Activated effector memory CD4-positive, alpha-beta T cell treated with anti-CD3 and anti-CD28 coated beads, Interleukin-2, amount 50 U/mL, for 16 hours (primary cell): Measurements from ENCODE around the gene CNTNAP4.

ENCODE experiments used
- DNase-seq: peaks from one replicate; pipeline ENCODE4 v3.0.0-alpha.2; 2020

Gene CNTNAP4

DNA sequence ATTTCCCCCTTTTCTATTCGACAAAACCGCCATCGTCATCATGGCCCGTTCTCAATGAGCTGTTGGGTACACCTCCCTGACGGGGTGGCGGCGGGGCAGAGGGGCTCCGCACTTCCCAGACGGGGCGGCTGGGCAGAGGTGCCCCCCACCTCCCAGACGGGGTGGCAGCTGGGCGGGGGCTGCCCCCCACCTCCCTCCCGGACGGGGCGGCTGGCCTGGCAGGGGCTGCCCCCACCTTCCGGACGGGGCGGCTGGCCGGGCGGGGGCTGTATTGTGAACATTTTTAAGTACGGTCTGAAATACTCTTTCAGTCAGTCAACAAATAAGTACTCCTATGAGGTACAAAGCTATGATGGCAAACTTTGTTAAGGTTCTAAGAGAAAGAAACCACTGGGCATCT, 222.8 kb downstream of the CNTNAP4 start:
- no peak for DNase-seq

DNA sequence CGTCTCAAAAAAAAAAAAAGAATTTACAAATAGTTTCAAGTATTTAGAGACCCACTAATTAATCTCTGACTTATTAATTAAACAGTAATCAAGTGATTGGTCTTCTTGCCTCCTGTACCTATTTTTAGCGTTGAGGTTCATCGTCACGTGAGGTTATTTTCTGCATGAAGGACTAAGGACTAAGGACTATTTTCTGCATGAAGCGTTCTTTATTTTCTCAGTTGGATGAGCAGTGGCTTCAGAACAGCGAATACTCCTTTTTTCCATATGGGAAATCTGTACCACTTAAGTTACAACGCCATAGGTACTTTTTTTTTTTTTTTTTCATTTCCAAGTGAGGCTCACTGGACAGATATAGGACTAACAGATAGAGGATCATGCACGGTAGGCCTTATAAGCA, 224.9 kb downstream of the CNTNAP4 start:
- DNase-seq: no peak

DNA sequence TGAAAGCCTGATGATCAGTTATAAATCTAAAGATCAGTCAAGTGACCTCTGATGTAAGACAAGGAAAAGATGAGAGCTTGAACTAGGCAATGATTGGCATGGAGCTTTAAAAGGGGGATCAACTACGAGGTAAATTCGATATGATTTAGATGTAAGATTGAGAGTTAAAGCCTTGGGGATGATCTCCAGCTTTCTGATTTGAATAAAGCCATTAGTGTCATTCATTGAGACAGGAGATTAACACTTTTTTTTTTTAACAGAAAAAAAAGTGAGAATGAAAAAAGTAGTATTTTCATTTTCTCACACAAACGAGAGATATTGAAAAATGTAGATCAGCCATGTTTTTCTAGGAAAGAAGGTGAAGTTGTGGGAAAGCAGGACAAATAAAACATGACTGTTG, 225.4 kb downstream of the CNTNAP4 start:
- no peak for DNase-seq

DNA sequence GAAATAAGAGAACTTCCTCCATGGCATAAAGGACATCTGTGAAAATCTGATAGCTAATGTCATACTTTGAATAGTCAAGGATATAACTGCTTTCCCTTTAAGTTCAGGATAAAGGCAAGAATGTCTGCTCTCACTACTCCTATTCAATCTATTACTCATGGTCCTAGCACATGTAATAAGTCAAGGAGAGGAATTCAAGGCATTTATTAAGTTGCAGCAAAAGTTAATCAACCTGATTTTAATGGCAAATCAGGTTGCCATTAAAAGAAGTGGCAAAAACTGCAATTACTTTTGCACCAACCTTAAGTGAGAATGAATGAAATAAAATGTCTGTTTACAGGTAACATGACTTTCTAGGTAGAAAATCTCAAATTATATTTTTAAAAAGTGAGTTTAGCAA, 225.9 kb downstream of the CNTNAP4 start:
- DNase-seq: no peak

DNA sequence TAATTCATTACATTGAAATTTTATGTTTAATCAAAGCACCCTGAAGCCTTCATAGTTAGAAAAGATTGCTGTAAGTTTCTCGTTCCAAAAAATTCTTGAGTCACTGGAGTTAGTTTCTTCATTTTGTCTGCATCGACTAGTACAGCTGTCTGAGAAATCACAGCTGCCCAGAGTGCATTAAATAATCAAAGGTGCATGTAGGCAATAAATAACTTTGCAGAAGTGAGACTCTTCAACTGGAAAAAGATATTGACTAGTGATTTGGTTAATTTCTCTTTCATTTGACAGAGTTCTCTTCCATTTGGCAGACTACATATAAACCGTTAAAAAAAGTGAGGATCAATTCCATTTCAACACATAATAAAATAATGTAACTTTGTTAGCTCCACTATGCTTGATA, 234.0 kb downstream of the CNTNAP4 start:
- no peak for DNase-seq

DNA sequence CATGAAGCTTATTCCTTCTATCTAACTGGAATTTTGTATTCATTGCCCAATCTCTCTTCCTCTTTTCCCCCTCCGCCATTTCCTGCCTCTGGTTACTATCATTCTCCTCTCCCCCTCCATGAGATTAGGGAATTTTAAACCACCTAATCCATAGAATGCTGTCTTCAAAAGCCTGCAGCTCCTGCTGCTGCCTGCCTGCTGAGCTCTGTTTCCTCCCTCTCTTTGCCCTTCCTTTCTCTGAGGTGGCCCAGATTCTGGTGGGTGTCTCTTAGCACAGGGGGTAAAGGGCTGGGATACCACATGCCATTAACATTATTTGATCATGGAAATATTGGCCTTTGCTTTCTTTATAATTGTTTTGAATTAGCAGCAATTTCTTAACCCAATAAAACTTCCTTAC, 241.6 kb downstream of the CNTNAP4 start:
- DNase-seq: no peak

DNA sequence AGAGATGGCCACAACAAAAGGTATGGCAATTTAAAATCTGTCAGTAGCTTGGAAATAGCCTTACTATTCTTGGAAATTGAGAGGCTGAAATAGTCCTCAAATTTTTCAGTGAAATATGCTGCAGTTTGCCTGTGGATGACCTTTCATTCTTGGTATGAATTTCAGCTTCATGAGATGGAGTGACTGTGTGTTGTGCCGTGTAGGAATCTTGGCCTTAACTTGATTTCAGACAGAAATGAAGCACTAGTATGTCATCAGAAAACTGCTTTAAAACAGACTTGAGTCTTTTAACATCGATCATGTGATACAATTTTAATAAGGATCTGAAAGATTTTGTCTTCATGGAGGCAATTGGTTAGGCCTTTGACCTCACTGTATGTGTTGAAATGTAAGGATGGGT, 247.2 kb downstream of the CNTNAP4 start:
- DNase-seq: no peak

DNA sequence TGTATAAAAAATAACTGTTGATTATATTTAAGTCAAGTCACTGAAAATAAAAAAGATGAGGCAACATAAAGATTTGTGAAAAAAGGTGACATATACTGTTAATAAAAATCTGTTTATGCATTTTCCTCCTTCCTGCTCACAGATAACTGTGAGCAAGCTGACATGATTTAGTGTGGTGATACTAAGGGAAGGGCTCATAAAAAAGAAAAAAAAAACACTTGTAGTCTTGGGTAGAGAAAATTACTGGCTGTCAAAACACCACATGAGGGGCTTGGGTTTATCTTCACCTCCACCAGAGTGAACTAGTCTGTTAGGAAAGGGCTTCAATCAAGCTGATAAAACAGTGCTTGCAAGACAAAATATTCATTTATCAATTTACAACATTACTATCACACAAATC, 247.6 kb downstream of the CNTNAP4 start:
- no peak for DNase-seq

DNA sequence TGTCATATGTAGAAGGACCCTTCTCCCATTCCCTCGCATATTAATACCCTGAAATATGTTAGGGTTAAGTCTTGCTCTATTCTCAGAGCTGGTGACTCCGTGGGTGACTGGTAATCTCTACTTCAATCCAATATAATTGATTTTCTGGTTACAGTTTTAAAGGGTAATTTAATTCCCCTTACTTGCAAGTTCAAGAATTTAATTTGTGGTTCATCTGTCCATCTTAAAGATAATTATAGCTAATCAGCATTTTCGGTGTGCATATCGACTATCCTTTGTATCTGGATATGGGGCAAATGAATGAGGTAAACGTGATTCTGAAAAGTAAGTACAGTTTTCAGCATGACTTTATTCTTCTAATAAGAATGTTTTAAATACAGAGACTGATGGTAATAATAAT, 250.0 kb downstream of the CNTNAP4 start:
- no peak for DNase-seq

DNA sequence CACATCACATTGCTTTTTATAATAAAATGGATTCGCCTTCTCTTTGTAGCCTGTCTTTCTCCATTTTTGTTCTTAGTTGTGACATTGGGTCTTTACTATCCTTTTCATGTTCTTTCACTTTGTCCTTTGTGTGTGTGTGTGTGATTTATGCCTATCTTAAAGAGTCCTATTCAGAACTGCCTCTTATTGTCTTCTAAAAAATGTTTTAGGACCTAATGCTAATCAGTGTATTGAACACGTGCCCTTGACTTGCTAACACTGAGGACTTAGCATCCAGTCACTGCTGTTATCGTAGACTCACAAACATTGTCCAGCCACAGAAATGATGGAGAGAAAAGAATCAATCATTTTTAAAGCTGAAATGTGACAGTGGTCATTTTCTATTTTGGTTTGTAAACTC, 251.9 kb downstream of the CNTNAP4 start:
- no peak for DNase-seq

DNA sequence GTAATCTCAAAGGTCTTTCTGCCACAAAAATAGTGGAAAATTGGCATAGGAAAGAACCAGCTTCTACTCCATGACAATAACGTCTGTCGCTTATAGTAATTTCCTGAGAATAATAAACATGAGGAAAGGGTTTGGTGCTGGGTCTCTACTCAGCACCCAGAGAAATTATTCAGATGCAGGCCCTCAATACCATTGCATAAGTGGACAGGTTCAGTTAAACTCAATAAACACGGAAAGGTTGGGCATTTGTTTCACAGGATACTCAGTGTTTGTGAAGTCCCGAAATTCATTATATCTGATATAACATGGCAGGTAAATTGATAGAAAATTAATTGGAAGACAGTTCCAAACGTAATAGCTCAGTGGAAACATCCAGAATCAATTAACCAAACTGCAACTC, 254.0 kb downstream of the CNTNAP4 start:
- no peak for DNase-seq

DNA sequence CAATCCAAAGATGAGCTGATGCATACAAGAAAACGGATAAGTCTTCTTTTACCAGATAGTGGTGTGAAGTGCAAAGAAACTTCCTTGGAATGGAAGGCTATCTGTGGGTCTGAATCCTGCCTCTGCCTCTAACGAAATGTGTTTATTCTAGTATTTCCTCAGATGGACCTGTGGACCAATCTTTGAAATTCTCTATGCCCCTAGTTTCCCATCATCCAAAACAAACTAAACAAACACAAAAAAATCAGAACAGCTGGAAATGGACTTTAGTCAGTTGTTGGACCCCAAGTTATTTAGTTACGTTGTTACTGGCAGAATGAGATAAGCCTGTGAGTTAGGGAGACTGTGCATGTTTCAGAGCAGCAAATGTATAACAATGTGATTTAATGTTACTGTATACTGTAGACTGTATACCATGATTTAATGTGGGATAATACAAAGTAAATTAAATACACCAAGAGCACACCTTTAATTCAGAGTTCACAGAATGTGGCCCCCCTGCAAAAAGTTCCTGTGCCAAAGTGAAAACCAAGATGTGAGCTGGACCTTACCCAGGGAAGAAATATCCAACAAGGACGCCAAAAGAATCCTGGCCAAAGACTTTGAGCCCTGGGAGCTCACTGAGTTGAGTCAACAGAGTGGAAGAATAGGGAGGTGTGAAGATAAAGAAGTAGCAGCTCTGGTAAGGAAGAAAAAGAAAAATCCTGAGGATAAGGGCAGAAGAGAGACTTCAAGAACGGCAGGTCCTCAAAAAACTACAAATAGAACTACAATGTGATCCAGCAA, 255.2 kb downstream of the CNTNAP4 start:
- no peak for DNase-seq

DNA sequence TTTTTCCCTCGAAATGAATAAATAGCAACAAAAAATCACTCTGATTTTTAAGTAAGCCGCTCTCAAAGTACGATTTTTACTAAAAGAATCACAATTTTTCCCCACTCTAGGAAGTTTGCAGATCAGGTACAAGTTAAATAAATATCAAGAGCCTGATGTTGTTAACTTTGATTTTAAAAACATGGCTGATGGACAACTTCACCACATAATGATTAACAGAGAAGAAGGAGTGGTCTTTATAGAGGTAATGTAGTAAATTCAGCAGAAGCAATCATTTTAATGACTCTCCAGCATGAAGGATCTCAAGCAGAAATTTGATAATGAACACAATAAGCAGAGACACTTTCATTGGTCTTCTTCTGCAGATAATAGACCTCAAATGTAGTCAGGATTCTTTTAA, 262.4 kb downstream of the CNTNAP4 start:
- DNase-seq: no peak

DNA sequence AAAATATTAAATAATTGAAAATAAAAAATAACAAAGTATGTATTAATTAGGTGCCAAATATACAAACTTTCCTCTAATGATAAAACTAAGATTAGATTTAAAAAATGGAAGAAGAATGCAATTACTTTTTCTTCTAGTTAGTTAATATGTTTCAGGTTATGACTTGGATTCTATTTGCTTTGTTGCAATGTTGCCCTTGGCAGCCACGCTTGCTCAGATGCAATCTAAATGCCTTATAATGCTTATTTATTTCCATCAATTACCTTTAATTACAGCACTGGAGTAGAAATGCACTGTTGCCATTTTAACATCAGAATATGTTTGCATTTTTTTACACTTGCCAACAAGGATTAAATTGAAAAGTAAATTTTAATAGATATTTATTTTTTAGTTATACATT, 263.9 kb downstream of the CNTNAP4 start:
- DNase-seq: no peak

DNA sequence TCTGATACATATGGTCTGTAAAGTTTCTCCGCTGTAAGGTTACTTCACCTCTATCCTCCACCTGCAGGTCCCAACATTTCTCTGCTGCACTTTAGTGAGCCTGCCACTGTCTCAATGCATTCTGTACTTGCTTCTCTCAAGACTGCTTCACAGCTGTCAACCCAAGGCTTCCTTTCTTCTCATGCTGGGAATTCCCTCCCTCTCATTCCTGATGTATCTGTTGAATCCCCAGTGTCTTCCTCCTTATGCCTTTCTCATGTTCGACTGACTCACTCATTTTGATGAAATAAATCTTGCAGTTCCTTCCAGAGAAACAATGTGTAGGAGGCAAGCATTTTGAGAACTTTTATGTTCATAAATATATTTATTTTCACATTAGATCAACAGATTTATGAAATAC, 288.3 kb downstream of the CNTNAP4 start:
- DNase-seq: no peak

DNA sequence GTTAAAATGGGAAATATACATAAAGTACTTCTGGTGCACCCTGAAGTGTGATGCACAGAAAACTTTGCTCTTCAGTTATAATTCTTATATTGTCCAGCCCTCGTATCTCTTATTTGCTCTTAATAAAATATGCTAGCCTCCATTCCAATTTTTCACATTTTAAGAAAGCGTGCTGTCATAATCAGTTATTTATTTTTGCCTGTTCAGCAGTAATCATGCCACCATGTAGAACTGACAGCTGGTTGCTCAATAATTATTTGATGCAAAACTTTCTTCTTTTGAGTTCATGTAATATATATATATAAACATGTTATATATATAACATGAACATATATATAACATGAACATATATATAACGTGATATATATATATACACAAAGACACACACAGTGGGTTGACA, 294.6 kb downstream of the CNTNAP4 start:
- DNase-seq: no peak

DNA sequence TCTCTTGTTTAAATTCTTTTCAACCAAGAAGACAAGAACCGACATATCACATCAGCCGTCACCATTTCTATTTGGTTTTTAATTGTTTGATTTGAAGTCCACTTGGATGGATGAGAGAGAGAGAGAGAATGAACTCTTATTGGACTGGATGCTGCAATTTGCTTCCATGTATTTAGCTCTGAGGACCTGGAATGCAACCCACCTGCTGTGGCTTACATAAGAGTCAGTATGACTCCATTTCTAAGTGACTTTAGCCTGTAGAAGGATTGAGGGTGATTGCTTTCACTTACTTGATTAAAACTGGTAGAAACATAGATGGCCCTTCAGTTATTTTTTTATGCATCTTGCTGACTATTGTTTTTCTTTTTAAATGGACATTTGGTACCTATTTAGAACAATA, 296.1 kb downstream of the CNTNAP4 start:
- DNase-seq: no peak

DNA sequence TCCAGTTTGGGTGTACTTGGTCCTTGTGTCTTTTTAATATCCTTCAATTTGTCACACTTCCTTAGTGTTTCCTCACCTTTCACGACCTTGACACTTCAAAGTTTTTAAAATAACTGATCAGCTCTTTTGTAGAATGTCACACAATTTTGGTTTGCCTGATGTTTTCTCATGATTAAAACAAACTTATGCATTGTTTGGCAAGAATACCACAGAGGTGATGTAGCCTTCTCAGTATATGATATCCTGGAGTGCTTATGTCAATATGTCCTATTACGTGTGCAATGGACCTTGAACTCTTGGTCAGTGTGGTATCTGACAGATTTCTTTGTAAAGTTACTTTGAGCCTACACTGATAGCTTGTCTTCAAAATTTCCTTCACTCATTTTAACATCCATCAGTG, 297.4 kb downstream of the CNTNAP4 start:
- DNase-seq: no peak

DNA sequence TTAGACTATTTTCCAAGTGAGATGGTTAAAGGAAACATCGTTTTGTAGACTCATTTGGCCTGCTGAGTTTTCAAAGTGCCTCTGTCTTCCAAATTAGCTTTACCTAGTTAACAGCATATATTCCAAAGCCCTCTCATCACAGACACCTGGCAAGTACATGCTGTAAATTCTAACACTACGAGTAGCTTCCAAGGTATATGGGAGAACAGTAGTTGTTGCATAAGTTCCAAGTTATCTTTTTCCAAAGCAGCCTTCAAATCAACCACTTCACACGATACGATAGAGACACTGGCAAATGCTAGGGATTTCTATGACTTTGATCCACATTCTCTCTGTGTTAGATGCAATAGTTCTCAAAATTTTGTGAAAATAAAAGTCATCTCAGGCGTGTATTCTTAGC, 299.3 kb downstream of the CNTNAP4 start:
- no peak for DNase-seq

DNA sequence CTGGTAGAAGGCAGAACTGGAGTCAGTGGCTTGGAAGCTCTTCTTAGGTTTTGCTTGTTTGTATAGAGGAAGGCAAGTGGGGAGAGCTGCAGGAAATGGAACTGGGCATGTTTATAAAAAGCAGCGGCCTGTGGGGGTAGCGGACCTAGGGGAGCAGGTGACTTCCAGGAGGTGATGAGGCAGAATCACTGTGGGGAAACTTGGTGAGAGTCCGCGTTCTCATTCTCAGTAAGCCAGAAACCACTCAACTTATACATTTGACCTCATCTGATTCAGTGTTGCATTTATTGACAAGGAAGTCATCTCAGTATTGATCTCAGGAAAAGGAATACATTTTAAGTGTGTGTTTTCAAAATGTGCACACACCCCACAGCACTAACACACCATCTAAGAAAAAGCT, 299.8 kb downstream of the CNTNAP4 start:
- DNase-seq: no peak

DNA sequence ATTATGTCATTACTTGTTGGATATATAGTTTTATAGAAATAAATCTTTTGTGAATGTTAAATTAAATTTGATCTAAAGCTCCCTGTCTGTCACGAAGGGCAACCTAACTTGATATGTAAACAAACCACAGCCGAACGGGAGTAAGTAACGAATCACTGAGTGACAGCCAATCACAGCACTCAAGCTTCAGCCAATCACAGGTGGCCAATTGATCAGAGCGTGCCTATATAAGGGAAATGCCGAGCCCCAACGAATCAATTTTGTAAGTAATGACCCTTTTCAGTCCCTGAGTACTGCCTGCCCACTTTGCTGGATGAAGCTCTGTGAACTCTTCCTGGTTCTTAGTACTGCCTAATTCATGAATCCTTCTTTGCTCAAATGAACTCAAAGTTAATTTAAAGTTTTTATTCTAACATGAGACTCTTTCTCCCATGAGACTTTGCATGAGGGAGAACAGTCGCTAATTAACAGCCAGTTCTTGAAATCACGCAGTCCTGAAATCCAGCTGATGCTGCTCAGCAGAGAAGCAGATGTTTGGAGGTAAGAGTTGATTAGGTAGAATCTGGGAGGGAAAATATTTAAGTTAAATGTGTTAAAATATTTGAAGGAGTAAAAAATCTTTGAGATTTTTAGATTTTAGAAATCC, 302.2 kb downstream of the CNTNAP4 start:
- no peak for DNase-seq

DNA sequence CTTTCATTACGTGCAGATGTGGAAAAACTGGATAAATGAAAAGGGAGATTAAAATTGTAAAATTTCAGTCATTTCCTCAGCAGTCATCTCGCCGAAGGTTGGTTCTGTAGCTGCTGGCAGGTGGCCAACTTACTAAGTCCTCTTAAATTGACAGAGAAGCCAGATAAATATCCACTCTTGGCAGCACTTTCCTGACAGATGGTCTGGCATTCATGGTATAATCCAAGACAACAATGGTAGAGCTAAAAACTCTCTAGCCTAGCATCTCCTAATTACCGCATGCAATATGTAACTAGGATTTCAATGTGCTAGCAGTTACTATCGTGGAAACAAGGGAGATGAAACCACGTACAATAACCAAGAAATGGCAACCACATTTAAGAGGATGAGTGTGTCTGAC, 306.3 kb downstream of the CNTNAP4 start:
- DNase-seq: no peak

DNA sequence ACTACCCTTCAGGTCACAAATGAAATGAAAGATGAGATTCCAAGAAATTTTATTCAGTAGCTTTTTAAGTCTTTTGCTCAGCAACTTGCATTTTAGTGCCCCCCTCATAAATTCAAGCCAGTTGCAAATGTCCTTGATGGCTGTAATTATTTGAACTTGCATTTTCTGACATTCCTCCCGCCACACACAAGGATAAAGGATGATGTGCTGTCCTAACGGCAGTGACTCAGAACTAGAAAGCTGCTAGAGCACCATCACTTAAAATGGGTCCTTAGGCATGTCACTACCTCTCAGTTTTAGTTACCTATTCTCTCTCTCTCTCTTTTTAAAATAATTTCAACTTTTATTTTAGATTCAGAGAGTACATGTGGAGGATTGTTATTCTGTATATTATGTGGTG, 306.7 kb downstream of the CNTNAP4 start:
- no peak for DNase-seq

DNA sequence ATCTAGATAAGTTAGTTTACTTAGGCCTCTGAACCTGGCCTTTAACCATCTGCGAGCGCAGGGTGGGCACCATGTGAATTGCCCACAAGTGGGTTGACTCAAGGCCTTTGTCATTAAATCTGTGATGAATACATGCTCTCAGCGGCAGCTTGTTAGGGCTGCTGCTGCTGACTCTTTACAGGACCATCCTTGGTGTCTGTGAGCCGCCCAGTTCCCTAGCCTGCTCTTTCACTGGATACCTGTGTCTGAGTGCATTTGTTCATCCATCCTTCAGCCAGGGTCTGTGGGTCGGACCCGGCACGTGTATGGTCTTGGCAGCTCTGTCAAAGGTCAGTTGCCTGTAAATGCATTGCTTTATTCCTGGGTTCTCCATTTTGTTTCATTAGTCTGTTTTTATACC, 321.3 kb downstream of the CNTNAP4 start:
- DNase-seq: no peak

DNA sequence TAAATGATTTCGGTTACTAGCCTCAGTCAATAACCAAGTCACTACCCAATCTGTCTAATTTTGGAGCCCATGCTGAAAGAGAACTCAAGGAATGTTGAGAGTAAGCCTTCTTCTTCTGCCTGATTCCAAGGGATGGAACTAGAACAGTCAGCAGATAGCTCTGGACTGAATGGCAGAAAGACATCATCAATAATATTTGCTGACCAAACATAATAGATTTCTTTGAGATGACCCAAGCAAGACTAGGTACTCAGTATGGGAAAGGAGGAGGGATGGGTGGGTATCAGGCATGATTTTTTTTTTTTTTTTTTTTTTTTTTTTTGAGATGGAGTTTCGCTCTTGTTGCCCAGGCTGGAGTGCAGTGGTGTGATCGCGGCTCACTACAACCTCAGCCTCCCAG, 330.1 kb downstream of the CNTNAP4 start:
- DNase-seq: no peak
